HG02885 (cell line): Measurements from ENCODE around the gene TMEM108.
"Not testable (repeated sequence)": the region's sequence is repeated elsewhere in the genome, so short reads cannot be mapped to it uniquely, and the experiment has no call there.

ENCODE experiments used
- ATAC-seq: cut with Tn5 transposase; IDR thresholded peaks from one replicate; pipeline ENCODE4 v1.9.1; 2021; ENCODE audit warnings: mild to moderate bottlenecking; ENCODE audit not compliant: unreplicated experiment, poor library complexity

The TMEM108 gene

GRCh38 chr3:133038089-133038730 is at the start of gene TMEM108:
Gene TMEM108 (plus strand): TSS chr3:133038391.
- ATAC-seq, result peak; percentile 49

- ATAC-seq, result no peak
Measured at GRCh38 chr3:132995971-132996370, 42.2 kb upstream of the TMEM108 start.

DNA sequence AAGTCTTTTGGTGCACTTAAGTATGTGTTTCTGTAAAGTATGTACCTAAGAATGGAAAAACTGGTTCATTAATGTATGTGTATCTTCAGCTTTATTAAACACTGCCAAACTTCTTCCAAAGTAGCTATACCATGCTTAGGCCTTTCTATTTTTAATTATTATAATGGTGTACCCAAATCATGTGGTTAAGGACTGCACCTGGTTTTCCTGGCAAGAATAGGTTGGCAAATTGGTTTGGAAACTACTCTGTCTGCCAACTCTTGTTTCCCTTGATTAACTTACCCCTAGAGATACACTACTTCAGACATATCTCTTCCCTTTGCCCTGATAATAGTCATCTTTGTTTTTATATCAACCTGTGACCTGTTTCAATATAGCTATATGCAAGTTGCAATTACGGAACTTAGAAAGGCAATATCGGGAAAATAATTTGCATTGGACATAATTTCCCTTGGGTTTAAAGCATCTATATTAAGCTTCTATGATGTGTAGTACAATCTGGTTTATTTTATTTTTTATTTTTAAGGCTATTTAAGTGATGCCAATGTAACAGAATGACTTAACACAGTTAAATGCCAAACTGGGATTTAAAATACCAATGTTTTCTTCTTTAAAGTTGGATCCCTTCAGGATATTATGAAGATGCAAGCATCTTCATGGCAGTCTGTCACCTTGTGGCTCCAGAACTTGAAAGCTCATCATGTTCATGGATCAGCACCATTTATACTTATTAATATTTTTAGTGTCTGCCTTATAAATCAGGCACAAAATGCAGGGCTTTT is 40.6 kb upstream of the TMEM108 start:
- ATAC-seq, result no peak

GRCh38 chr3:133005032-133005431 is 33.2 kb upstream of the TMEM108 start:
- ATAC-seq, result not testable (repeated sequence)

GRCh38 chr3:133007601-133008000 is 30.6 kb upstream of the TMEM108 start:
- no peak for ATAC-seq

DNA sequence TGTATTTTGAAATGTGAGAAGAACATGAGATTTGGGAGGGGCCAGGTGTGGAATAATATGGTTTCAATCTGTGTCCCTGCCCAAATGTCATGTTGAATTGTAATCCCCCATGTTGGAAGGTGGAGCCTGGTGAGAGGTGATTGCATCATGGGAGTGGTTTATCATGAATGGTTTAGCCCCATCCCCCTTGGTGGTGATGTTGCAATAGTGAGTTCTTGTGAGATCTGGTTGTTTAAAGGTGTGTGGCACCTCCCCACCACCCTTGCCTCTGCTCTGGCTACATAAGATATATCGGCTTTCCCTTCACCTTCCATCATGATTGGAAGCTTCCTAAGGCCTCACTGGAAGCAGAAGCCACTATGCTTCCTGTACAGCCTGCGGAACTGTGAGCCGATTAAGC is 23.9 kb upstream of the TMEM108 start:
- no peak for ATAC-seq

DNA sequence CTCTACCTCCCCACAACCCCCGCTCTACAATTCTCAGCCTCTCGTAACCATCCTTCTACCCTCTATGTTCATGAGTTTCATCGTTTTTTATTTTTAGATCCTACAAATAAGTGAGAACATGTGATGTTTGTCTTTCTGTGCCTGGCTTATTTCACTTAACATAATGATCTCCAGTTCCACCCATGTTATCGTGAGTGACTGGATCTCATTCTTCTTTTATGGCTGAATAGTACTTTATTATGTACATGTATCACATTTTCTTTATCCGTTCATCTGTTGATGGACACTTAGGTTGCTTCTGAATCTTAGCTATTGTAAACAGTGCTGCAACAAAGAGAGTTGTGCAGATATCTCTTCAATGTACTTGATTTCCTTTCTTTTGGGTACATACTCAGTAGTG is 22.6 kb upstream of the TMEM108 start:
- ATAC-seq, result not testable (repeated sequence)

GRCh38 chr3:133016838-133017309 is 21.3 kb upstream of the TMEM108 start:
- ATAC-seq, result no peak

- no peak for ATAC-seq
Measured at GRCh38 chr3:133018921-133019320, 19.3 kb upstream of the TMEM108 start.

GRCh38 chr3:133021206-133021605 is 17.0 kb upstream of the TMEM108 start:
- ATAC-seq, result no peak

DNA sequence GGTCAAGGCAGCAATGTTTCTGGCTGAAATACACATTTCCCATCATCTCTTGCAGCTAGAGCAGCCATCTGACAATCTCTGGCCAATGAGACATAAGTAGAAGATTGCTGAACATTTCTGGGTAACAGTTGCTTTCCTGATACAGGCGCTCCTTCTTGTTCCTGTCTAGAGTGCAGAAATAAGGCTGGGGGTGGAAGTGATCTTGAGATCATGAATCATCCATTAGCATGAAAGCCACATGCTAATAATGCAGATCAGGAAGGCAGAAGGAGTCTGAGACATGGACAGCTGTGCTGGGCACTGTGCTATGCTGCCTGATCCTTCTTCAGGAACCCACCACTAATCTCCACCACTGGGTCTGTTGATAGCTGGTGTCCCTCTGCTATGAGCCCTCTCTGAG is 14.8 kb upstream of the TMEM108 start:
- no peak for ATAC-seq

GRCh38 chr3:133025546-133025945 is 12.6 kb upstream of the TMEM108 start:
- ATAC-seq, result no peak

DNA sequence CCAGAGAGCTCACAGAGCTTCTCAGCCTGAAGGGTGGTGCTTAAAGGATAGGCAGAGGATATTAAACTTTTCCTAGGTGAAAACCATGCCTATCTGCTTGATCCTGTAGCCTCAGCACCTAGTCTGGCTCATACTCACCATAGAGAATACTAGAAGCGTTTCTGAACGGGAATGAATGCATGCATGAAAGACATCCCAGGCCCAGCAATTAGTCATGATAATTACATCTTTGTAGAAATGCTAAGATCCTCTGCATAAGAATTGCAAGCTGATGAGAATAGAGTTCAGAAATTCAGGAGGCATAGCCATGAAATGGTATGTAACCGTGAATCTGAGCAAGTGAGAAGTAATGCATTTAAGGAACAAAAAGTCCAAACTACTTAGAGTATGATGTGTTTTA is 5.9 kb upstream of the TMEM108 start:
- no peak for ATAC-seq

DNA sequence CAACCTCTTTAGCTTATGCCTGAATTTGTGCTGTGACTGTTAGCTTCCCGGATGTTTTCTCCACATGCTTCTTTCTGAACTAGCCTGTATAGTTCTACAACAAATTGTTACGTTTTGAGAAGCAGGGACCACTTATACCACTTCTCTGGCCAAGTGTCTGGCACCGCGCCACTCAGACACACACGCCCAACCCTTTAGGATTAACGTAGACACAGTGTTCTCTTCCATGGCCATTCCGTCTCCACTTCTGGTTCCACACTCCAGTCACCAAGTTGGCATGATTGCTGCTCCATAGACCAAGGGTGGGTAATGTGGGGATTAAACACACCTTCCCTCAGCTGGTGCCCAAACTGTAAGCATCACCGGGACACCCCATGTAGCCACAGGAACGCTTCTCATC is 755 bp upstream of the TMEM108 start:
- no peak for ATAC-seq

DNA sequence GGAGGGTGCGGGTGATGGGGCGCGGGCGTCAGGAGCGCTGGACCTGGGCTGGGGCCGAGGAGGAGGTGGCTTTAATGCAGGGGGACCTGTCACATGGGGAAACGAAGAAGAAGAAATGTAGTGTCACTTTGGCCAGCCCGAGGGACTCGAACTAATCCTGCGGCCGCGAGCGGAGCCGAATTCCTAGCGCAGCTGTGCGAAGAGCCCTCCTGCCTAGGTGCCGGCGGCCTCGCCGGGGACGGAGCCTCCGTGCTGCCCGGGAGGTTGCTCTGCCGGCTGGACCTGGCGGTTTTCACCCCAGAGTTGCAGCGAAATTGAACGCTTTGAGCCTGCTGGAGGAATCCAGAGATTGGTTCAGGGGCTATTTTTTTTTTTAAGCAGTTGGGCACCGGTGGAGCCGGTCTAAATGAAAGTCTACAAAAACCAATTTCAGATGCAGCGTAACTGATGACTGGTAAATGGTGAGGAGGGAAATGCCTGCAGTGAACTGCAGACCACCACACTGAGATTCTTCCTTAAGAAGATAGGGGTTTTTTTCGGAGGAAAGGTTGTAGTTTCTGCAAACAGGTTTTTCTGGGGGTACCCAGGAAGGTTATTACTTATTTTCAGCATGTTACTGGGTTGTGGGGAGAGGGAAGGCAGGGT is 662 bp downstream of the TMEM108 start:
- ATAC-seq, result no peak

- peak; percentile 72 for ATAC-seq
Measured at GRCh38 chr3:133040696-133041523, 2.7 kb downstream of the TMEM108 start.

GRCh38 chr3:133041524-133041829 is 3.3 kb downstream of the TMEM108 start:
- ATAC-seq, result no peak

- ATAC-seq, result no peak
Measured at GRCh38 chr3:133042778-133043177, 4.6 kb downstream of the TMEM108 start.

DNA sequence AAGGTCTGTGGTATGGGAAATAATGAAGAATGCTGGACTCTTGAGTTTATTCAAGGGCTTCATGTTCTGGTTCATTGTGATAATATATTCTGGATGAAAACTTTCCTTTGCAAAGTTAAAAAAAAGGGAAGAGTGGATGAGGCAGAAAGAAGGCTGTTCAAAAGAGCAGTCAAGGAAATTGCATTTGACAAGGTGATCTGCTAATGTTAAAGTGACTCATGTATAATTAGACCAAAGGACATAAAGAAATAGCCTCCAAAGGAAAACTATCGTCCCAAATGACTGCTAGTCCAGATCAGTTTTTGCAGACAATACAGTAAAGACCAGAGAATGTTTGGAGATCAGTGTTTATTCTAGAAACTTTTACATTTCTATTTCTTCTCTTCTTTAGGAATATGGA is 9.8 kb downstream of the TMEM108 start:
- ATAC-seq, result no peak

DNA sequence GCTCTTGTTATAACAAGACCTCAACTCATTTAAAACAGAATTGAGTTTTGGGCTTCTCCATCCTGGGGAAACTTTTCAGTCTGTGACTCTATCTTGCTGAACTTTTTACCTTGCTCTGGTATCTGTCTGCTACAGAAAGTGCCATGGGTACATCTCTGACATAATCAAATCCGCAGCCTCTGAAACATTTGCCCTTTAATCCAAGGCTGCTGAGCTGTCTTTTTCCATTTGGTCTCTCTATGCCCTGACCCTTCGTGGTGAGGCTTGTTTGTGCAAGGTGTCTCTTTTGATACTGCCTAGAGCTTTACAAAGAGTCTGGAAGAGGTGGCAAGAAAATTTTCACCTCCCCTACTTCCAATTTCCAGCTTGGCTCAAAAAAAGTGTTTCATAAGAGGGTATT is 11.3 kb downstream of the TMEM108 start:
- ATAC-seq, result no peak

- ATAC-seq, result no peak
Measured at GRCh38 chr3:133050891-133051290, 12.7 kb downstream of the TMEM108 start.
